GM12873 (cell line): ENCODE results near the gene GRIP2.

Experiments used
- TF ChIP-seq, protein P1 (sequence below): IDR thresholded peaks from 2 replicates; pipeline ENCODE4 v1.5.1; 2012; ENCODE audit warnings: low read depth, mild to moderate bottlenecking, moderate library complexity, low read length, control low read depth; ENCODE audit not compliant: insufficient read depth; ENCODE audit errors: missing control alignments

The GRIP2 gene

DNA sequence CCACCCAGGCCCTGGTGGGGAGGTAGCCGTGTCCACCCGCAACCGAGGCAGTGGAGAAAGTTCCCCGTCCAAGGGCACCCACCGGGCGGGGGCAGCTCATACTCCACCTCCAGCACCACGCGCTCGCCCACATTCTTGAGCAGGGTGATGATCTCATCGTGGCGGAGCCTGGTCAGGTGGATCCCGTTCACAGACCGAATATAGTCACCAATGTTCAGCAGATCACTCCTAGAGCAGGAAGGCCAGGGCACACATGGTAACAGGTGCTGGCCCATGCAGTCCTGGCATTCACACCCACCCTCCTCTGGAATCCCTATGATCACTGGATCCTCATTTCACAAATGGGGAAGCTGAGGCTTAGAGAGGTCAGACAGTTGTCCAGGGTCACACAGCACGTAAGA is 15.8 kb downstream of the GRIP2 start:
- TF ChIP-seq, protein P1, sequence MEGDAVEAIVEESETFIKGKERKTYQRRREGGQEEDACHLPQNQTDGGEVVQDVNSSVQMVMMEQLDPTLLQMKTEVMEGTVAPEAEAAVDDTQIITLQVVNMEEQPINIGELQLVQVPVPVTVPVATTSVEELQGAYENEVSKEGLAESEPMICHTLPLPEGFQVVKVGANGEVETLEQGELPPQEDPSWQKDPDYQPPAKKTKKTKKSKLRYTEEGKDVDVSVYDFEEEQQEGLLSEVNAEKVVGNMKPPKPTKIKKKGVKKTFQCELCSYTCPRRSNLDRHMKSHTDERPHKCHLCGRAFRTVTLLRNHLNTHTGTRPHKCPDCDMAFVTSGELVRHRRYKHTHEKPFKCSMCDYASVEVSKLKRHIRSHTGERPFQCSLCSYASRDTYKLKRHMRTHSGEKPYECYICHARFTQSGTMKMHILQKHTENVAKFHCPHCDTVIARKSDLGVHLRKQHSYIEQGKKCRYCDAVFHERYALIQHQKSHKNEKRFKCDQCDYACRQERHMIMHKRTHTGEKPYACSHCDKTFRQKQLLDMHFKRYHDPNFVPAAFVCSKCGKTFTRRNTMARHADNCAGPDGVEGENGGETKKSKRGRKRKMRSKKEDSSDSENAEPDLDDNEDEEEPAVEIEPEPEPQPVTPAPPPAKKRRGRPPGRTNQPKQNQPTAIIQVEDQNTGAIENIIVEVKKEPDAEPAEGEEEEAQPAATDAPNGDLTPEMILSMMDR, result no peak

DNA sequence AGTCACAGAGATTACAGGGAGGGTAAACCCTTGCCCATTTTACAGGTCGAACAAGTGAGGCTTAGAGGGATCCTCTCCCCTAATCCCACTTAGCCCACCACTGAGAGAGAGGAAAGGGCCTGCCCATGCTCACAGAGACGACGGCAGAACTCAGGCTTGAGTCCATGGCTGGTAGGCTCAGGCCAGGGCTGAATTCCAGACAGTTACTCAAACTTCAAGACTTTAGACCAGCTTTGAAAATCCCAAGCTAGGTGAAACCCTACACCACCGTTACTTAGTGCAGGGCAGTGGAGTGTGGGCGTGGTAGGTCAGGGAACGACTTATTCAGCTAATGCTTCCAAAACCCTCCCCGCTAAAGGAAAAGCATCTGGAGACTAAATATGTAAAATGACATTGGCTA is 16.4 kb downstream of the GRIP2 start:
- TF ChIP-seq, protein P1, result no peak

DNA sequence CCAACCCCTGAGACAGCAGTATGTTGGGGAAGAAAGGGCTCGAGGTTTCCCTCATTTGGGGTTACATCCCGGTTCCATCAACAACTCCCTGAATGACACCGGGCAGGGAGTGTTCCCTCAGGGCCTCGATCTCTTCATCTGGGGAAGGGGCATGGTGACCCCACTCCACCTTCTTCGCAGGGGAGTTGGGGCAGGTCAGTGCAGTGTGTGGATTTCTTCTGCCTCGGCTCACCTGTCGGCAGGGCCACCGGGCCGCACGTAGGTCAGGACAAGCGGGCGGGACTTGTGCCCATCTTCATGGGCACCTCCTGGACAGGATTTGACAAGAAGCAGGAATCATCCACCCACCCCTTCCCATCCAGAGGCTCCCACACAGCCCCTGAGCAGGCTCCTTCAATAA is 17.4 kb downstream of the GRIP2 start:
- TF ChIP-seq, protein P1, result no peak

DNA sequence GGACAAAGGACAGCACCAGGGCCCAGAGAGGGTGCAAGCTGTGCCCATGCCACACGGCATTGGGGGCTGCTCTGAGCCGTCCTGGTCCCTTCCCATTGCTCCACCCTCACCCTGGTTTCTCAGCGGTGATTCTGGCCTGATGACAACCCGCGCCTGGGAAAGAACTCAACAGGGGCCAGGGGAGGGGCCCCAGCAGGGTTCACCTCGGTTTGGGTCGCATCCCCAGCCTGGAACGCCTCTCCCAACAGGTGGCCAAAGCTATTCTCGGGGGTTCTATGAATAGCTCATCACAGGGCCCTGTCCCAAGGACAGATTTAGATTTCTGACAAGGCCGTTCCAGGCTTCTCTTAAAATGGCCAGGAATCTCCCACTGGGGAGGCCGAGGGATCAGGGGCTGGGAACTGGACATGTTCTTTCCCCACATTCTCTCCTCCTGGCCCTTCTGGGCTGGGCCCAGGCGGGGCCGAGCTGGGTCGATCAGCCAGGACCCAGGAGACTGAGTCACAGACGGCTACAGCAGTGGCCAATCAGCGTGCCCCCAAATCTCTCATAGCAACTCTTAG is 17.9 kb downstream of the GRIP2 start:
- TF ChIP-seq, protein P1, result no peak

DNA sequence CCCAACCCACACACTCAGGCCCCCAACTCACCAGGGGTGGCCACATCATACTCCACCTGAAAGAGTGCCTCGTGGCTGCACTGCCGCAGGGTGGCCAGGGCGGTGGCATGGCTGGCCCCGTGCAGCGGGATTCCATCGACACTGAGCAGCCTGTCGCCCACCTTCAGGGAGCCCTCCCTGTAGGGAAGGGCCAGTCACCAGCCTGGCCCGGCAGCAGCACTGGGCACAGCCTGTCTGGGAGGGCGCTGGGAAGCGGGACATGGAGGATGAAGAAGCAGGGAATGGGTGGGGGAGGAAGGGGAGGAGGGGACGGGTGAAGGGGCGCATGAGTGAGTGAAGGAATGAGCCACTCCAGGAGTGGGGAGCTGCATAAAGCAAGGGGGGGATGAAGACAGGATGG is 18.5 kb downstream of the GRIP2 start:
- TF ChIP-seq, protein P1, result no peak

DNA sequence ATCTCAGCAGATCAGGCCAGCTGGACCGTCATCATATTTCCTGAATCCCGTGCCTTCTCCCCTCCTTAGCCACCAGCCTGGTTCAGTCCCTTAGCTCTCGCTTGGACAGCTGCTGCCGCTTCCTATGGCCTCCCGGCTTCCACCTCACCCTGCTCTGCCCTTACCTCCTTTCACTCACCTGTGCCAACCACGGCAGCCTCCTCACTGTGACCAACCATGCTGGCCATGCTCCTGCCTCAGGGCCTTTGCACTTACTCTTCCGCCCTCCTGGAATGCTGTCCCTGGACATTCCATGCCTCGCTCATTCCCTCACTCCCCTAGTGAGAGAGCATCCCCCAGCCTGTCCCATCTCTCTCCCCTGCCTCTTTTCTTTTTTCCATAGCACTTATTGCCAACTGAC is 19.2 kb downstream of the GRIP2 start:
- TF ChIP-seq, protein P1, result no peak

DNA sequence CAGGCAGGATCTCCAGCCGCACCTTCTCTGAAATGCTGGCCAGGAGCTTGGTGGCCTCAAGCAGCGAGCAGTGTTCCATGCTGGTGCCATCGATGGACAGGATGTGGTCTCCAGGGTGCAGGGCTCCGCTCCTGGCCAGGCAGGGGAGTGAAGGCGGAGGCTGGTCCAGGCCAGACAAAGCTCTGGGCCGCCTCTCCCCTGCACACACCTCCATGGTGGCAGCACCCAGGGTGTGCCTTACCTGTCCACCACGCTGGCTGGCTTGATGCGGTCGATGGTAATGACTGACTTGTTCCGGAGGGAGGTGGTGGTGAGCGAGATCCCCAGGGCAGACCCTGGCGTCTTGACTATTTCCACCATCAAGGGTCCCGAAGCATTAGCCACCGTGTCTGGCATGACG is 20.0 kb downstream of the GRIP2 start:
- TF ChIP-seq, protein P1, result no peak
